HepG2 (cell line): ENCODE data around the gene CASZ1. TPM values are rescaled to one million over a fixed set of nuclear protein-coding genes. Genes with fewer than 3 reads are reported as not detected.

Source experiments
- ATAC-seq: fragments of 200-7000 bp; cut with Tn5 transposase; 3 replicates; pipeline ENCODE4 v1.9.1; 2020; ENCODE audit warnings: mild to moderate bottlenecking, moderate library complexity
- BruUV-seq: library from RNA; stranded (reverse); fragments of 400-500 nt; replicated peaks from 2 replicates; lab custom pipeline; 2021; lab: Mats Ljungman, UMichigan
- CTCF ChIA-PET: fragments of 300-600 bp; formaldehyde crosslinking; extraction: SDS; loops from one replicate; lab custom pipeline; 2021; ENCODE audit warnings: low total read pairs, inconsistent platforms, low intra/inter-chr PET ratio; lab: Yijun Ruan, JAX
- POLR2A ChIA-PET: fragments of 350-600 bp; sonication (Branson Sonifier 250); formaldehyde crosslinking; loops from one replicate; lab custom pipeline; 2020; ENCODE audit warnings: antibody characterized with exemption, inconsistent platforms; lab: Yijun Ruan, JAX
- DNase-seq: peaks from one replicate; pipeline ENCODE4 v3.0.0-alpha.2; 2015; ENCODE audit warnings: low spot score
- FAIRE-seq: peaks from 3 replicates; lab custom pipeline; 2011; peaks lifted over from hg19 to GRCh38; lab: Jason Lieb, UNC
- H2AFZ ChIP-seq: one replicate; pipeline ENCODE4 v1.6.1; 2011; ENCODE audit warnings: low read length, inconsistent platforms
- H3K27ac ChIP-seq: fragments of 300-600 bp; 3 replicates; pipeline ENCODE4 v1.8.0; 2011; ENCODE audit warnings: mixed run types, mild to moderate bottlenecking, mixed read lengths, low read length, inconsistent platforms; ENCODE audit not compliant: insufficient read depth; ENCODE audit errors: extremely low read length
- H3K27me3 ChIP-seq, 2 experiments: fragments of 200-600 bp in 1 of 2; 2 replicates in 1 of 2; 3 replicates in 1 of 2; pipeline versions ENCODE4 v1.6.0 to v1.8.0; 2011; ENCODE audit warnings: low read length in 2 of 2, mild to moderate bottlenecking in 2 of 2, moderate library complexity in 2 of 2, inconsistent platforms in 1 of 2; ENCODE audit not compliant: insufficient read depth in 2 of 2, control insufficient read depth in 1 of 2
- H3K36me3 ChIP-seq, 2 experiments: fragments of 200-600 bp in 1 of 2; replicated peaks in 1 of 2; 2 replicates in 1 of 2; 3 replicates in 1 of 2; pipeline versions ENCODE4 v1.5.1 to v1.8.0; 2011; ENCODE audit warnings: low read length in 2 of 2, inconsistent platforms in 1 of 2; ENCODE audit not compliant: insufficient read depth in 2 of 2, control insufficient read depth in 1 of 2
- H3K4me1 ChIP-seq: 2 replicates; pipeline ENCODE4 v1.5.1; 2012; ENCODE audit warnings: low read length, inconsistent platforms; ENCODE audit not compliant: insufficient read depth
- H3K4me2 ChIP-seq: 2 replicates; pipeline ENCODE4 v1.6.0; 2011; ENCODE audit warnings: low read depth, low read length, inconsistent platforms
- H3K4me3 ChIP-seq, 3 experiments: fragments of 200-600 bp in 1 of 3; sonication (generic), shearing (Covaris generic) in 1 of 3; replicated peaks in 1 of 3; 2 replicates each; pipeline ENCODE4 v1.5.1; 2011 to 2016; ENCODE audit warnings: low read length in 3 of 3, inconsistent platforms in 2 of 3, low read depth in 2 of 3, mild to moderate bottlenecking in 2 of 3, control low read depth in 1 of 3, mixed read lengths in 1 of 3; ENCODE audit not compliant: insufficient read depth in 1 of 3
- H3K79me2 ChIP-seq: one replicate; pipeline ENCODE4 v1.6.1; 2011; ENCODE audit warnings: low read length, inconsistent platforms; ENCODE audit not compliant: insufficient read depth
- H3K9ac ChIP-seq: 2 replicates; pipeline ENCODE4 v1.6.0; 2011; ENCODE audit warnings: mild to moderate bottlenecking, low read depth, low read length, inconsistent platforms; ENCODE audit not compliant: insufficient read depth
- H3K9me3 ChIP-seq: 2 replicates; pipeline ENCODE4 v1.5.1; 2012; ENCODE audit warnings: mild to moderate bottlenecking, low read length
- H4K20me1 ChIP-seq: 2 replicates; pipeline ENCODE4 v1.6.0; 2011; ENCODE audit warnings: inconsistent platforms, mild to moderate bottlenecking, low read length, moderate library complexity; ENCODE audit not compliant: insufficient read depth
- CENPBD1 ChIP-seq: sonication (generic); formaldehyde crosslinking; IDR thresholded peaks from 2 replicates; pipeline ENCODE4 v1.8.0; 2022; ENCODE audit warnings: missing genetic modification reagents, low read depth, mild to moderate bottlenecking, borderline replicate concordance
- EHMT2 ChIP-seq: fragments of 200-600 bp; sonication (generic); IDR thresholded peaks from 2 replicates; pipeline ENCODE4 v1.7.0; 2017; ENCODE audit warnings: antibody characterized with exemption, low read depth, low read length, borderline replicate concordance
- ELF1 ChIP-seq: sonication (generic); formaldehyde crosslinking; IDR thresholded peaks from 2 replicates; pipeline ENCODE4 v1.4.0; 2020; ENCODE audit warnings: missing genetic modification reagents
- GZF1 ChIP-seq: sonication (generic); formaldehyde crosslinking; IDR thresholded peaks from 2 replicates; pipeline ENCODE4 v1.5.1; 2020; ENCODE audit warnings: mild to moderate bottlenecking, missing genetic modification reagents
- HCFC1 ChIP-seq: fragments of 150-350 bp; IDR thresholded peaks from 2 replicates; pipeline ENCODE4 v1.6.1; 2014; ENCODE audit warnings: low read depth, low read length
- KLF6 ChIP-seq: IDR thresholded peaks from 2 replicates; pipeline ENCODE4 v1.8.0; 2016; ENCODE audit warnings: missing biosample characterization, missing genetic modification reagents
- PLRG1 ChIP-seq: fragments of 450-650 bp; conservative IDR thresholded peaks from 2 replicates; pipeline ENCODE4 v1.6.1; 2016
- SMAD3 ChIP-seq: sonication (generic); formaldehyde crosslinking; IDR thresholded peaks from 2 replicates; pipeline ENCODE4 v1.4.0; 2020; ENCODE audit warnings: missing genetic modification reagents
- SYNCRIP ChIP-seq: fragments of 200-400 bp; formaldehyde crosslinking; IDR thresholded peaks from 2 replicates; pipeline ENCODE4 v1.6.1; 2018; ENCODE audit warnings: mild to moderate bottlenecking, low read depth, low read length; ENCODE audit not compliant: insufficient read depth
- ZNF317 ChIP-seq: sonication (generic); formaldehyde crosslinking; IDR thresholded peaks from 2 replicates; pipeline ENCODE4 v1.5.0; 2020; ENCODE audit warnings: mild to moderate bottlenecking, missing genetic modification reagents
- ZNF430 ChIP-seq: sonication (generic); formaldehyde crosslinking; IDR thresholded peaks from 2 replicates; pipeline ENCODE4 v1.9.0; 2021; ENCODE audit warnings: mild to moderate bottlenecking, missing genetic modification reagents
- ZNF550 ChIP-seq: sonication (generic); formaldehyde crosslinking; IDR thresholded peaks from 2 replicates; pipeline ENCODE4 v1.4.0; 2020; ENCODE audit warnings: mild to moderate bottlenecking, missing genetic modification reagents, borderline replicate concordance
- ZNF770 ChIP-seq: sonication (generic); formaldehyde crosslinking; IDR thresholded peaks from 2 replicates; pipeline ENCODE4 v1.5.0; 2020; ENCODE audit warnings: mild to moderate bottlenecking, missing genetic modification reagents
- ZNF776 ChIP-seq: sonication (generic); formaldehyde crosslinking; IDR thresholded peaks from 2 replicates; pipeline ENCODE4 v1.4.0; 2020; ENCODE audit warnings: mild to moderate bottlenecking, missing genetic modification reagents
- WGBS: methylation state at CpG from one replicate; pipeline ENCODE4 v1.1.6; 2017; ENCODE audit warnings: low lambda C conversion rate; 5-methylcytosine and 5-hydroxymethylcytosine counted together
- in situ Hi-C: cut with HindIII; loops from 2 replicates; pipeline ENCODE4 v1.10.0; 2017; ENCODE audit warnings: low pct_unique_long_range_greater_than_20kb; ENCODE audit not compliant: extremely low pct_ligation_motif_present
- intact Hi-C: fragments of 100-400 bp; cut with micrococcal nuclease; formaldehyde crosslinking; loops from one replicate; pipeline ENCODE4 v1.10.0; 2022; ENCODE audit not compliant: unreplicated experiment
- polyA plus RNA-seq, 8 experiments: library from polyadenylated mRNA; depleted of rRNA in 3 of 8; stranded (reverse) in 7 of 8; unstranded in 1 of 8; fragments of >200 nt; fragmentation: Illumina TruSeq in 4 of 8; extraction: Trizol in 4 of 8; gene quantifications; 2 replicates each; pipeline versions ENCODE4 v1.2.1 to v1.2.3, GENCODE V29; 2011 to 2016; ENCODE audit warnings: low read depth in 4 of 8, missing spikeins in 1 of 8, mixed read lengths in 1 of 8; ENCODE audit not compliant: insufficient read depth in 1 of 8
- total RNA-seq, 5 experiments: library from RNA; depleted of rRNA; stranded (reverse); fragments of >200 nt; fragmentation: Illumina TruSeq; extraction: Trizol; gene quantifications; 2 replicates each; pipeline ENCODE4 v1.2.3, GENCODE V29; 2016; ENCODE audit warnings: low read depth in 1 of 5
- TF ChIP-seq, protein P1 (sequence below): IDR thresholded peaks from 2 replicates; pipeline ENCODE4 v1.6.1; 2016; ENCODE audit warnings: control low read depth

CASZ1 gene
- total and polyA plus RNA-seq, 2 of the 13 experiments (the other 11 are each of a cell fraction or from before 2014, with no cell fraction given): 1.9 to 3.7 TPM

- peak overlapping the region in 1 of 3 experiments; percentile 5; a peak in 1 of 6 replicates for H3K4me3 ChIP-seq
- POLR2A ChIA-PET: no interaction called here
- FAIRE-seq: no peak
- H3K4me2 ChIP-seq: no peak overlapping the region; the same call in 1 of the 2 replicates
- peaks cover 11 to 53% of the 10 kb centered on the region in 2 experiments; a peak in 4 of 5 replicates for H3K27me3 ChIP-seq
- CTCF ChIA-PET: no interaction called here
- DNase-seq: no peak
- intact Hi-C loops: no loop called here
- H3K36me3 ChIP-seq: no peaks in the 10 kb centered on the region
- H3K9me3 ChIP-seq: no peaks in the 10 kb centered on the region
- H3K79me2 ChIP-seq: no peaks in the 10 kb centered on the region
- peak; percentile 66; the same call in 1 of the 2 replicates for TF ChIP-seq ELF1 (CRISPR knock-in tag)
- TF ChIP-seq ZNF550 (CRISPR knock-in tag): no peak
- TF ChIP-seq EHMT2: no peak
- no peak overlapping the region for H2AFZ ChIP-seq
- in situ Hi-C loops: no loop called here
- peaks cover 7% of the 10 kb centered on the region for H3K4me1 ChIP-seq
- no peaks in the 10 kb centered on the region for H4K20me1 ChIP-seq
- H3K27ac ChIP-seq: no peak overlapping the region
- WGBS: 48% methylated on average over 15 of the region's 26 CpGs
- no peak overlapping the region for H3K9ac ChIP-seq
- BruUV-seq: no TSS peak
- no peak for ATAC-seq
Observed at GRCh38 chr1:10721381-10722321, 74.8 kb downstream of the CASZ1 start.

GRCh38 chr1:10720635-10721034, 75.8 kb downstream of the CASZ1 start:
- H4K20me1 ChIP-seq: no peaks in the 10 kb centered on the region
- no peak overlapping the region for H2AFZ ChIP-seq
- peaks cover 11 to 60% of the 10 kb centered on the region in 2 experiments; a peak in 4 of 5 replicates for H3K27me3 ChIP-seq
- no peak overlapping the region for H3K4me2 ChIP-seq
- in situ Hi-C loops (no loop called here), intact Hi-C loops (no loop called here)
- no peaks in the 10 kb centered on the region for H3K79me2 ChIP-seq
- ATAC-seq (no peak), FAIRE-seq (no peak), DNase-seq (no peak)
- 42% methylated on average over 10 of the region's 12 CpGs for WGBS
- BruUV-seq: no TSS peak
- ChIA-PET POLR2A (no interaction called here), CTCF (no interaction called here)
- no peaks in the 10 kb centered on the region for H3K9me3 ChIP-seq
- H3K27ac ChIP-seq: no peak overlapping the region
- no peaks in the 10 kb centered on the region for H3K36me3 ChIP-seq
- no peak overlapping the region for H3K9ac ChIP-seq
- peaks cover 7% of the 10 kb centered on the region for H3K4me1 ChIP-seq
- H3K4me3 ChIP-seq: no peak overlapping the region
- TF ChIP-seq ZNF430 (no peak), ZNF317 (CRISPR knock-in tag) (no peak), ZNF770 (CRISPR knock-in tag) (no peak), GZF1 (CRISPR knock-in tag) (no peak), ZNF776 (no peak), KLF6 (CRISPR knock-in tag) (no peak), CENPBD1 (CRISPR knock-in tag) (no peak), SYNCRIP (no peak), PLRG1 (no peak), HCFC1 (no peak), SMAD3 (CRISPR knock-in tag) (no peak)
- TF ChIP-seq, protein P1, sequence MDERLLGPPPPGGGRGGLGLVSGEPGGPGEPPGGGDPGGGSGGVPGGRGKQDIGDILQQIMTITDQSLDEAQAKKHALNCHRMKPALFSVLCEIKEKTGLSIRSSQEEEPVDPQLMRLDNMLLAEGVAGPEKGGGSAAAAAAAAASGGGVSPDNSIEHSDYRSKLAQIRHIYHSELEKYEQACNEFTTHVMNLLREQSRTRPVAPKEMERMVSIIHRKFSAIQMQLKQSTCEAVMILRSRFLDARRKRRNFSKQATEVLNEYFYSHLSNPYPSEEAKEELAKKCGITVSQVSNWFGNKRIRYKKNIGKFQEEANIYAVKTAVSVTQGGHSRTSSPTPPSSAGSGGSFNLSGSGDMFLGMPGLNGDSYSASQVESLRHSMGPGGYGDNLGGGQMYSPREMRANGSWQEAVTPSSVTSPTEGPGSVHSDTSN (CRISPR knock-in tag): no peak
